Stimulated activated naive CD8-positive, alpha-beta T cell treated with anti-CD3 and anti-CD28 coated beads, Interleukin-15, Interleukin-2, amounts not matched to agents 100 ng/mL and 50 ng/mL, for 24 hours (primary cell): ENCODE results near the gene CUL5.

Experiments used
- H3K27ac Mint-ChIP-seq: one replicate; pipeline ENCODE4 v1.8.0; 2021; ENCODE audit warnings: mild to moderate bottlenecking, mixed read lengths
- H3K27me3 Mint-ChIP-seq: one replicate; pipeline ENCODE4 v1.8.0; 2021; ENCODE audit warnings: mixed read lengths
- H3K36me3 Mint-ChIP-seq: one replicate; pipeline ENCODE4 v1.8.0; 2021; ENCODE audit warnings: low read depth, mixed read lengths
- H3K4me1 Mint-ChIP-seq: one replicate; pipeline ENCODE4 v1.8.0; 2021; ENCODE audit warnings: low read depth, mixed read lengths
- H3K4me3 Mint-ChIP-seq: one replicate; pipeline ENCODE4 v1.8.0; 2021; ENCODE audit warnings: mild to moderate bottlenecking, mixed read lengths
- H3K9me3 Mint-ChIP-seq: one replicate; pipeline ENCODE4 v1.8.0; 2021; ENCODE audit warnings: mixed read lengths

Gene CUL5

DNA sequence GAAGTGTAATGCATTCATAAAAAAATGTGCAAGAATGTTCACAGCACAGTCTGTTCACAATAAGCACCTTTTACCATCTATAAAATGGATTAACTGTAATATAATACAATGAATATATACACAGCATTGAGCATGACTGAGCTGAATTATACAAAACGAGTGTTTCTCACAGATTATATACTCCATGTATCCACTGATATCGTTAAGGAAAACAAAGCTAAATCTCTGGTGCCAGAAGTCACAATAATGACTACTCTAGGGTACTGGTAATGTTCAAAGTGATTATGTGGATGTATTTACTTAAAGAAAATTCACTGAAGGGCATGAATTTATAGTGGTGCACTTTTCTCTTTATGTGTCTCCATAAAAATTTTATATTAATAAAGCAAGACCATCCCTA lies 145.9 kb downstream of the CUL5 start:
- Mint-ChIP-seq H3K9me3 (no peaks in the 10 kb centered on the region), H3K27me3 (no peaks in the 10 kb centered on the region), H3K27ac (no peak overlapping the region), H3K4me1 (no peaks in the 10 kb centered on the region), H3K36me3 (peaks cover 68% of the 10 kb centered on the region), H3K4me3 (no peak overlapping the region)
